ENCODE data around the gene NSDHL.
"Not testable (repeated sequence)": the region's sequence is repeated elsewhere in the genome, so short reads cannot be mapped to it uniquely, and the experiment has no call there.

NSDHL gene

GRCh38 chrX:152895121-152895520 is 64.3 kb downstream of the NSDHL start:
- DNase-seq (ENCODE audit: low spot score) = no peak

GRCh38 chrX:152895724-152896420 is 65.0 kb downstream of the NSDHL start:
- DNase-seq (ENCODE audit: low spot score) = no peak

GRCh38 chrX:152896450-152896849 is 65.6 kb downstream of the NSDHL start:
- DNase-seq (ENCODE audit: low spot score) = peak; percentile 40

GRCh38 chrX:152897222-152898131 is 66.6 kb downstream of the NSDHL start, which contains the start of gene ZNF185:
ZNF185 (plus strand) TSS chrX:152898067; CDS start chrX:152914490, 16,423 bp downstream.
- peak; percentile 12 for DNase-seq (ENCODE audit: low spot score)

- no peak for DNase-seq (ENCODE audit: low spot score)
These were observed 67.6 kb downstream of the NSDHL start for GRCh38 chrX:152898442-152898841.

GRCh38 chrX:152899111-152899873 is 68.4 kb downstream of the NSDHL start:
- DNase-seq (ENCODE audit: low spot score) = no peak

- no peak for DNase-seq (ENCODE audit: low spot score)
These were observed 69.2 kb downstream of the NSDHL start for GRCh38 chrX:152899874-152900719.

GRCh38 chrX:152900937-152901445 is 70.1 kb downstream of the NSDHL start:
- no peak for DNase-seq (ENCODE audit: low spot score)

GRCh38 chrX:152901816-152902501 is 71.1 kb downstream of the NSDHL start:
- no peak for DNase-seq (ENCODE audit: low spot score)

- no peak for DNase-seq (ENCODE audit: low spot score)
These were observed 71.6 kb downstream of the NSDHL start for GRCh38 chrX:152902502-152902820.

GRCh38 chrX:152903589-152903988 is 72.7 kb downstream of the NSDHL start:
- DNase-seq (ENCODE audit: low spot score) = no peak

GRCh38 chrX:152904151-152905080 is 73.6 kb downstream of the NSDHL start:
- peak; percentile 28 for DNase-seq (ENCODE audit: low spot score)

GRCh38 chrX:152905081-152905420 is 74.2 kb downstream of the NSDHL start:
- DNase-seq (ENCODE audit: low spot score) = no peak

GRCh38 chrX:152907084-152907651 is 76.3 kb downstream of the NSDHL start:
- no peak for DNase-seq (ENCODE audit: low spot score)

- DNase-seq (ENCODE audit: low spot score) = no peak
These were observed 77.6 kb downstream of the NSDHL start for GRCh38 chrX:152908486-152908885.

GRCh38 chrX:152910018-152910417 is 79.2 kb downstream of the NSDHL start:
- DNase-seq (ENCODE audit: low spot score) = not testable (repeated sequence)

GRCh38 chrX:152912106-152912505 is 81.2 kb downstream of the NSDHL start:
- DNase-seq (ENCODE audit: low spot score) = no peak

- no peak for DNase-seq (ENCODE audit: low spot score)
These were observed 81.8 kb downstream of the NSDHL start for GRCh38 chrX:152912641-152913040.

- DNase-seq (ENCODE audit: low spot score) = no peak
These were observed 82.5 kb downstream of the NSDHL start for GRCh38 chrX:152913346-152913745.

Data from SW480 (cell line).